Uterus (tissue), 4 donors: ENCODE measurements around the gene SRSF4. TPM values are rescaled to one million over a fixed set of nuclear protein-coding genes. Genes with fewer than 3 reads are reported as not detected.

Experiments
- DNase-seq, 2 donors: peaks; one replicate each; pipeline ENCODE4 v3.0.0-alpha.2; 2019 to 2020
- H3K27ac ChIP-seq, 2 donors: fragments of 200-600 bp; sonication (generic); 1 replicate in 1 of 2; 2 replicates in 1 of 2; pipeline ENCODE4 v1.5.1; 2016 to 2018
- H3K27me3 ChIP-seq, 2 donors: fragments of 200-600 bp; sonication (generic); one replicate each; pipeline ENCODE4 v1.5.1; 2018 to 2019; ENCODE audit warnings: control low read depth in 1 of 2
- H3K36me3 ChIP-seq, 2 donors: fragments of 200-600 bp; sonication (generic); one replicate each; pipeline ENCODE4 v1.5.1; 2019; ENCODE audit warnings: control low read depth in 1 of 2
- H3K4me1 ChIP-seq, 2 donors: fragments of 200-600 bp; sonication (generic); one replicate each; pipeline ENCODE4 v1.5.1; 2018 to 2019; ENCODE audit warnings: control low read depth in 1 of 2
- H3K4me3 ChIP-seq, 2 donors: fragments of 200-600 bp; sonication (generic); 1 replicate in 1 of 2; 2 replicates in 1 of 2; pipeline ENCODE4 v1.5.1; 2018 to 2019; ENCODE audit warnings: mild to moderate bottlenecking in 1 of 2
- H3K9me3 ChIP-seq, 2 donors: fragments of 200-600 bp; sonication (generic); one replicate each; pipeline ENCODE4 v1.5.1; 2019; ENCODE audit warnings: control low read depth in 1 of 2
- CTCF ChIP-seq, 4 experiments: fragments of 200-600 bp in 2 of 4; fragments of 450-650 bp in 2 of 4; sonication (generic) in 2 of 4; IDR thresholded peaks; one replicate each; pipeline ENCODE4 v1.5.1; 2016 to 2019; ENCODE audit warnings: antibody characterized with exemption in 4 of 4, mild to moderate bottlenecking in 2 of 4, moderate library complexity in 1 of 4
- POLR2A ChIP-seq, 2 donors: fragments of 450-650 bp; IDR thresholded peaks; one replicate each; pipeline ENCODE4 v1.6.1; 2016; ENCODE audit warnings: antibody characterized with exemption in 2 of 2, mild to moderate bottlenecking in 1 of 2, moderate library complexity in 1 of 2
- intact Hi-C: fragments of 100-400 bp; cut with DNase I; formaldehyde crosslinking; loops from one replicate; pipeline ENCODE4 v1.15.1; 2023; ENCODE audit warnings: low total_unique reads
- small RNA-seq: library from RNA; depleted of rRNA; stranded (forward); fragments of <200 nt; gene quantifications from one replicate; pipeline ENCODE3, GENCODE V24; 2016
- total RNA-seq, 4 donors: library from RNA; depleted of rRNA in 3 of 4; stranded (reverse); fragments of >200 nt in 3 of 4; gene quantifications; one replicate each; pipeline versions ENCODE4 v1.1.0 to v1.2.4, GENCODE V29; 2014 to 2023
- donor health status: DM: yes; HTN: yes; CAD: no.

Gene SRSF4
- total RNA-seq, 4 donors from 2014 or later, result 60.0 to 129 (median 69.0) TPM

DNA sequence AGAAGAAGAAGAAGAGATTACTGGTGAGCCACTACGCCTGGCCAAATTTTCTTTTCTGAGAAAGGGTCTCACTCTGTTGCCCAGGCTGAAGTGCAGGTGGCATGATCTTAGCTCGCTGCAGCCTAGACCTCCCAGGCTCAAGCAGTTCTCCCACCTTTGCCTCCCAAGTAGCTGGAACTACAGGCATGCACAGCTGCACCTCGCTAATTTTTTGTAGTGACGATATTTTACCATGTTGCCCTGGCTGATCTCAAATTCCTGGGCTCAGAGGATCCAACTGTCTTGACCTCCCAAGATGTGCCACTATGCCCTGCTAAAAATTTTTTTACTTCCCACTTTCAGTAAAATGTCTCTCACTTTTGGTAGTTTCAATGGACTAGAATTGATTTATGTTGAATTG is 82.4 kb downstream of the SRSF4 start:
- H3K27me3 ChIP-seq, result no peaks in the 10 kb centered on the region
- TF ChIP-seq CTCF (IDR thresholded peaks at IDR 0.05) (no peak), POLR2A (IDR thresholded peaks at IDR 0.05) (no peak)
- H3K4me1 ChIP-seq, result no peaks in the 10 kb centered on the region
- DNase-seq, result no peak
- no peak overlapping the region for H3K27ac ChIP-seq
- intact Hi-C loops, result no loop called here
- no peak overlapping the region for H3K4me3 ChIP-seq
- H3K36me3 ChIP-seq, result no peaks in the 10 kb centered on the region
- H3K9me3 ChIP-seq, result no peaks in the 10 kb centered on the region

Small RNA genes lying within 50 kb of the gene (small RNA-seq; reads per million reads assigned to genes)
- not detected for gene RF02271

Other genes with a start within 250 kb of the SRSF4 start
- gene TMEM200B, start 58.0 kb downstream of the SRSF4 start, total RNA-seq, result 10 to 100 TPM; 31.3 to 67.5 (median 41.9) TPM
- 10 to 100 TPM in 3 of 4 donors, 1 to 10 TPM in 1; 7.4 to 23.4 (median 20.7) TPM for gene MECR, start 49.0 kb upstream of the SRSF4 start, total RNA-seq
- 10 to 100 TPM in 3 of 4 donors, 1 to 10 TPM in 1; 9.5 to 48.2 (median 33.4) TPM for gene PTPRU, start 54.6 kb upstream of the SRSF4 start, total RNA-seq